Ishikawa (cell line): ENCODE measurements around the gene SOX21.

ENCODE experiments used
- CEBPB ChIP-seq: IDR thresholded peaks from 2 replicates; pipeline ENCODE4 v1.6.1; 2012
- CREB1 ChIP-seq: IDR thresholded peaks from 2 replicates; pipeline ENCODE4 v1.6.1; 2012; ENCODE audit warnings: low read depth
- EGR1 ChIP-seq: IDR thresholded peaks from 2 replicates; pipeline ENCODE4 v1.6.1; 2012
- EP300 ChIP-seq: IDR thresholded peaks from 2 replicates; pipeline ENCODE4 v1.6.1; 2012; ENCODE audit warnings: borderline replicate concordance
- FOXM1 ChIP-seq: IDR thresholded peaks from 2 replicates; pipeline ENCODE4 v1.6.1; 2012; ENCODE audit warnings: low read depth, borderline replicate concordance
- MAX ChIP-seq: IDR thresholded peaks from 2 replicates; pipeline ENCODE4 v1.6.1; 2012
- NFIC ChIP-seq: IDR thresholded peaks from 2 replicates; pipeline ENCODE4 v1.6.1; 2012
- RAD21 ChIP-seq: IDR thresholded peaks from 2 replicates; pipeline ENCODE4 v1.6.1; 2012; ENCODE audit warnings: low read depth
- REST ChIP-seq: IDR thresholded peaks from 2 replicates; pipeline ENCODE4 v1.6.1; 2012; ENCODE audit warnings: low read depth, mild to moderate bottlenecking
- TAF1 ChIP-seq: IDR thresholded peaks from 2 replicates; pipeline ENCODE4 v1.6.1; 2012; ENCODE audit warnings: low read depth, mild to moderate bottlenecking
- TCF12 ChIP-seq: IDR thresholded peaks from 2 replicates; pipeline ENCODE4 v1.6.1; 2012; ENCODE audit warnings: low read depth
- TEAD4 ChIP-seq: IDR thresholded peaks from 2 replicates; pipeline ENCODE4 v1.6.1; 2012
- USF1 ChIP-seq: IDR thresholded peaks from 2 replicates; pipeline ENCODE4 v1.6.1; 2012
- YY1 ChIP-seq: IDR thresholded peaks from 2 replicates; pipeline ENCODE4 v1.6.1; 2012; ENCODE audit warnings: low read depth

DNA sequence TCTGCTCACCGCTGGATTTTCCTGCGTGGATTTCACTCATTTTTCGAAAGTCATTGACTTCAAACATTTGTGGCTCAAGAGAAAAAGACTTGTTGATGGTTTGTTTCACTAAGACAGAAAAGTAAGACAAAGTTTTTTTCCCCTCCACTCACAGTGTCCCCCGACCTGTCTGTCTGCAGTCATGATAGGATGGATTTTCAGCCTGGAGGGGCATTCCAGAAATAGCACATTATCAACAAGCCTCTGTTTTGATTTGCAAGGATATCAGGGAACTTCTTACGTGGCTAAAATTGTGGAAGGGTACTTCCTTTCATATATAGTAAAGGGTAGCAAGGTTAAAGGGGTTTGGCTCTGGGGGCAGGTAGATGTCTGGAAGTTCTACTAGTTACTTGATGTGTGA is 11.8 kb downstream of the SOX21 start:
- TF ChIP-seq MAX = no peak
- no peak for TF ChIP-seq CREB1
- no peak for TF ChIP-seq FOXM1
- TF ChIP-seq USF1 = no peak
- TF ChIP-seq REST = no peak
- no peak for TF ChIP-seq TAF1
- TF ChIP-seq EP300 = no peak
- TF ChIP-seq CEBPB = no peak
- no peak for TF ChIP-seq TCF12
- no peak for TF ChIP-seq TEAD4
- TF ChIP-seq YY1 = no peak
- TF ChIP-seq RAD21 = no peak
- no peak for TF ChIP-seq EGR1
- TF ChIP-seq NFIC = no peak
